Right lobe of liver (tissue), 4 donors: ENCODE measurements around the gene GPRC6A.

Experiments
- CTCF ChIP-seq, 4 donors: fragments of 200-600 bp in 3 of 4; fragments of 450-650 bp in 1 of 4; IDR thresholded peaks; one replicate each; pipeline versions ENCODE4 v1.5.1 to v1.8.0; 2016 to 2022; ENCODE audit warnings: antibody characterized with exemption in 4 of 4, mild to moderate bottlenecking in 2 of 4
- POLR2A ChIP-seq: fragments of 450-650 bp; IDR thresholded peaks from one replicate; pipeline ENCODE4 v1.6.1; 2017; ENCODE audit warnings: antibody characterized with exemption, mild to moderate bottlenecking
- donor health status: DM: no; HTN: no; CAD: no.
- donor health status: DM: no; HTN: no; CAD: no.
- donor health status: DM: no; HTN: yes; CAD: no.

GRCh38 chr6:116840091-116840490 lies 11.2 kb upstream of the GPRC6A start:
- no peak for TF ChIP-seq CTCF (IDR thresholded peaks at IDR 0.05)
- no peak for TF ChIP-seq POLR2A
